H1 (cell line): Measurements from ENCODE around the gene PRKAR2B.

ENCODE experiments used
- CREB1 ChIP-seq: IDR thresholded peaks from 2 replicates; pipeline ENCODE4 v1.6.1; 2012; ENCODE audit warnings: inconsistent platforms
- CTCF ChIP-seq, 3 experiments: IDR thresholded peaks; 1 replicate in 2 of 3; 2 replicates in 1 of 3; pipeline versions ENCODE4 v1.5.1 to v1.6.1; 2011; ENCODE audit warnings: low read length in 3 of 3, mild to moderate bottlenecking in 3 of 3, inconsistent platforms in 2 of 3, low read depth in 1 of 3, moderate library complexity in 1 of 3; ENCODE audit not compliant: insufficient read depth in 1 of 3; ENCODE audit errors: control extremely low read depth in 1 of 3
- MAX ChIP-seq: IDR thresholded peaks from 2 replicates; pipeline ENCODE4 v1.6.1; 2012; ENCODE audit warnings: inconsistent platforms

- no peak for TF ChIP-seq MAX
- no peak for TF ChIP-seq CTCF (IDR thresholded peaks at IDR 0.05; ENCODE audit: control extremely low read depth in 1 of 3, insufficient read depth in 1 of 3, low read depth in 1 of 3, low read length in 3 of 3)
- TF ChIP-seq CREB1, result no peak
Measured at GRCh38 chr7:107173691-107174406, 129.3 kb downstream of the PRKAR2B start.
